Measurements from ENCODE around the gene STAC.
"Not testable (repeated sequence)": the region's sequence is repeated elsewhere in the genome, so short reads cannot be mapped to it uniquely, and the experiment has no call there.

Gene STAC

DNA sequence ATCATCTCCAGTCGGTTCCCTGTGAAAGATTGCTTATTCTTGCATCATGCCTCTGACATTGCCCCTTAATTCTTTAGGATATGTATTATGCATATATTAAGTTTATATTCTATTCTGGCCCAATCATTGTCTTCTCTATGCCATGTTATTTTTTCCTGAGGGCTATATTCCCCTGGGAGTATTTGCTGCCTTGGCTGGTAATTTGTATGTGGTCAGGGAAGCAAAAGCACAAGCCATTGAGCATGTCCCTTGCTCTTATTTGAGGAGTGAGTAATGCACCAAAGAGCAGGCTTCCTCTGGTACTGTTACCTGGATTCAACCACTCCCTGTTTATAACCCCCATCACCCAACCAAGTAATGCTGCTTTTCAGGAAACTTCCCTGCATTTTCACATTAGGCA, 36.3 kb downstream of the STAC start:
- DNase-seq (ENCODE audit: low read depth, low spot score): no peak

DNA sequence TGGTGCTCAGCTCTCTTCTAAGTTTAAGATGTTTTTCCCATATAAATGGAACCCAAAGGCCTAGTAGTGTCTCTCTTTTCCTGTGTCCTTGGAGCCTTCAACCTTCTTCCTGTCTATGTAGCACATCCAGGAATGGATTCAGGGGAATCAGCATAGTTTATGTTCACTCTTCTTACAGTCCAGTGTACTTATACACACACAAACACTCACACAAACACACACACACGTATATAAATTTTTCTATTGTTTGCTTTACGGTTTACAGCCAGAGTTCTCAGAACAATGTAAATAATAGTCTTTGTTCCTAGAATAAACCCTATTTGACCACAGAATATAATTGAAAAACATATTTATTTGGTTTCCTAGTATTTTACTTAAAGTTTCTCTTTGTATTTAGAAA, 36.9 kb downstream of the STAC start:
- no peak for DNase-seq (ENCODE audit: low read depth, low spot score)

DNA sequence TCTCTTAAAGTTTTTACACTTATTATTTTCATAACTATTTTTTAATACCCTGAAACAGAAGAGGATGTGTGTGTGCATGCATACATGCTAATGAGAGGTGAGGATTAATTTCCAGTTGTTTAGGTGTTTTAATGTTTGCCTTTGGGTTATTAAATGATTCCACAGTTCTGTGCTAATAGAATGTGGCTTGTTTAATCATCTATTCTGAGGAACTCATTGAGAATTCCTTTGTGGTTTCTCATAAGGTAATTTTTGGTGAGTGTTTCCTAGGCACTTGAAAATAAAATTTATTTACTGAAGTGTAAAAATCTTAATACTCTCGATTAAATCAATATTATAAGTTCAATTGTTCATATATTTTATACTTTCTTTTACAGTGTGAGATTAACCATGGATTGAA, 38.0 kb downstream of the STAC start:
- no peak for DNase-seq (ENCODE audit: low read depth, low spot score)

DNA sequence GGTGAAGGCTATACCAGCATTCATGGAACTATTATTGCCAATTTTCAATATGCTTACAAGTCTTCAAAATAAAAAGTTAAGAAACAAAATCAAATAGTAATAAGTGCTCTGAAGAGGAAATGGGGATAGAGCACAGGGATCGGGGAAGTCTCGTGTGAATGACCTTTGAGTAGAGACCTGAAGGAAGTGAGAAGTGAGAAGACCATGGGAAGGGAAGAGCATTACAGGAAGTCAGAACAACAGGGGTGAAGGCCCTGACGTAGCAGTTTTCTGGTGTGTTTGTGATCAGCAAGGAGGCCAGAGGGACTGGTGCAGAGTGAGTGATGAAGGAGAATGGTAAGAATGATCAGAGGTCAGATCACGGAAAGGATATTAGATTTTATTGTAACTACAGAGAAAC, 48.1 kb downstream of the STAC start:
- no peak for DNase-seq (ENCODE audit: low read depth, low spot score)

DNA sequence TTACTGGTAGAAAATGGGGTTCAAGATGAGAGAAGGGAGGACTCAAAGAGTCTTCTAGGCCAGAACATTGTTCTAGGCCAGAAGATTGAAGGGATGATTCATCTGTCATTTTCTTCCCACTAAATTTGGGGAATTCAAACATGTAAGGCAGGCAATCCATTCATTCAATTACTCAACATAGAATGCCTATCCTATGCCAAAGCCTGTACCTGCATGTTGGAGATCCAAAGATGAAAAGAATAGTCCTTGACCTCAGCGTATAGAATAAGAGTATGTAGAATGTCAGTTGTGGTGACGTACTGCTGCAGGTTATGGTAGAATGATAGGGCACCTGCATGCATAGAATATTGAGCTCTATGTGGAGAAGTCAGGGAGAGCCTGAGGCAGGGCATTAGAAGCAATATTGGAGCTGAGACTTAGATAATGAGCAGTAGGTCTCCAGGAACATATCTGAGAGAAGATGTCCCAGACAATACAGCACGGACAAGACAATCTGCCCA, 49.7 kb downstream of the STAC start:
- DNase-seq (ENCODE audit: low read depth, low spot score): no peak

DNA sequence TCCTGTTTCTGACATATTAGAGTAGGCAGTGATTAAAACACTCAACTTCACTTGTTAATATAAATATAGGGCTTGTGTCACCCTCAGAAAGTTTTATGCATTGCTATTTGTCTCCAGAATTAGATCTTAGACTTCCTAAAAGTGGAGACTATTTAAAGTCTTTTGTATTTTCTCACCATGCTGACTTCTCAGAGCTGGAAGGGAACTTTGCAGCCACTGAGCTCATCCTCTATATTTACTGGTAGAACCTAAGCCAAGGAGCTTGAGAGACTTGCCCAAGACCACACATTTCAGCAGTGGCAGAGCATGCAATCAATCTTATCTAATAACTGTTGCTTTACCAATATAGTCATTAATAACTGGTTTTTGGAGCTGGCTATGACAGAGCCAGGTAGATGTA, 53.2 kb downstream of the STAC start:
- DNase-seq (ENCODE audit: low read depth, low spot score): no peak

DNA sequence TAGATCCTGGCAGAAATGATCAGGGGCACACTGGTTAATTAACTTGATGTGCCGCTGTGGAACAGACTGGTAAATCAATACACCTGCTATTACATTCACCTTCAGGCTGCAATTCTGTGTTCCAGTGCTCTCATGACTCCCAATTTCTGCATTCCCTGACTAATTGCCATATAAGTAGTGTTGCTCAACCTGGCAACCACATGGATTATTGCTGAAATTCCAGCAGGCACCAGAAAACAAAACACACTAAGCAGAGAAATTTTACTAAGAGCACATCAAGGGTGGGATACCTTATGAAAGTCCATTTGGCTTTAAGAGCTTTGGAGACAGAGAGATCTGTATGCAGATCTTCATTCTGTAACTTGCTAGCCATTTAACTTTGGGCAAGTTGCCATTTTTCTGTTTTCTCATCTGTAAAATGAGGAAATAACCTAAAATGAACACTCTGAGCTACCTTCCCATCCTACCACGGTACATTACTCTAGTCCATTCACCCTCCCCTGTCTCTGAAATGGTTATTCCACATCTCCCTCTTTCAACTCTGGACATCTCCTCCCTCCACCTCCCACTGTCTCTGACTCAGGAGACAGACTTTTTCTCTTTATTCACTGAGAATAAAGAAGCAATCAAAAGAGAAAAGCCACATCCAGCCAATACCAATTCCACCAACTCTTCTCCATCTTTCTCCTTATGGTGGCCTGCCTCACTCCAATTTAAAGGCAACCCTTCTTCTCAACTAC, 54.6 kb downstream of the STAC start:
- no peak for DNase-seq (ENCODE audit: low read depth, low spot score)

DNA sequence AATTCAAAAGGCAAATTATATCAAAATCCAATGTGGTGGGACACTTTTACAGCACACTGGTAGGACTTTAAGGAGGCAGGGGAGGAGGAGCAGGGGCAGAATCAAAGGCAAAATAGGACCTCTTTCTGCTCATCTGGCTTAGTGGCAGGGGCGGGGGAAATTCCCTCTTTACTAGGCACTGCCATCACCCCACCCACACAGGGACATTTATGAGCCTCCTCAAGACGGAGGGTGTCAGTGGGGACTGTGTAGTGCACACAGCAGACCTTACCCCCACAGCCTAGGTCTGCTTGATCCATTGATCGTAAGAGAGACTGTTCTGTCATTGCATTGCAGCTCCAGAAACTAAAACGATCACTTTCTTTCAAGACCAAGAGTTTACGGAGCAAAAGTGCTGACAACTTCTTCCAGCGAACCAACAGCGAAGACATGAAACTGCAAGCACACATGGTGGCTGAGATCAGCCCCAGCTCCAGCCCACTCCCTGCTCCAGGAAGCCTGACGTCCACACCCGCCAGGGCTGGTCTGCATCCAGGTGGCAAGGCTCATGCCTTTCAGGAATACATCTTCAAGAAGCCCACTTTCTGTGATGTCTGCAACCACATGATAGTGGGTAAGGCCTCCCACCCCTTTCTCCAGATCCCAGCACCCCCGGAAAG, 62.9 kb downstream of the STAC start:
- no peak for DNase-seq (ENCODE audit: low read depth, low spot score)

DNA sequence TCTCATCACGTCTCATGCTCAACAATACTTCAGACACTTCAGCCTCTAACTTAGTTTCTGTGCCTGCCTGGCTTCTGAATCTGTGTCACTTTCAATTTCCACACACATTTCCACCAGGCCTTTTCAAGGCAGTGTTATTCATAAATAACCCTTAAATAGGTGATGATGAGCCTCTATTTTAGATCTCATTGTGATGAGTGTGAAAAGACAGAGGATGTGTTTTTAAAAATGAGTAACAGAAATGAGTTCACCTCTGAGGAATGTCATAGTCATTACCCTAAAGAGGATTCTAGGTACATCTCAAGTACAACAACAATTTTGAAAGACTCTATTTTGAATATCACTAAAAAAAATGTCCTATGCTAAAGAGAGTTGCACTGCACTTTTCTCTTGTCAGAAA, 64.6 kb downstream of the STAC start:
- no peak for DNase-seq (ENCODE audit: low read depth, low spot score)

DNA sequence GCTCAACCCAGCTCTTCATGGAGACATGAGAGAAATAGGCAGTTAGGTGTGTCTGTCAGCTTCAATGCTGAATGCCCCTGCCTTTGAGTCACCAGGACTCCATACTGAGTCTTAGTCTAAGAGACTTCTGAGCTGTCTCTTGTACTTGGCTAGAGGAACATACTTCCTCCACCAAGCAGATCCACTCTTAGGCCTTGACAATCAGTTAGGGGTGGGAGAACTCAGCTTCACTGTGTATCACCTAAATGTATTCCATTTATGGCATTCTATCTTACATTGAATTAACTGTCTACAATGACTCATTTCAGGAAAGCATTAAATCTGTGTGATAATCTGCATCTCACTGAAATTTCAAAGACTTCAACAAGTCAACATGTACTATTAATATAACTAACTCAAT, 66.0 kb downstream of the STAC start:
- DNase-seq (ENCODE audit: low read depth, low spot score): no peak

DNA sequence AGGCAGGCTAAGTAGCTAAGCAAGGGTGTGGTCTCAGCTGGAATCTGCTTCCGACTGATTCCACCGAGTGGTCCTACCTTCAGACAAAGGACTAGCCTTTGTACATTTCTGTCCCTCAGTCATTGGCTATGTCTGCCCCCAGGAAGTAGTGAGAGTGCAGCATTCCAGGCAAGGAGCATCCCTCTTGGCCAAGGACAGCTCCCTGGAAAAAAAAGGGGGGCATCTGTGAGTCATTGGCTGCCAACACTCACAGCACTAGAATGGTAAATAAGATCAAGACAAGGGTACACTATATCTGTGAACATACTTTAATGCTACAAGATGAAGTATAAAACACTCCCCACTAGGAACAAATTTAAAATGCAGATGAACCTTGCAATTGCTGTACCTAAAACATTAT, 66.8 kb downstream of the STAC start:
- DNase-seq (ENCODE audit: low read depth, low spot score): no peak

DNA sequence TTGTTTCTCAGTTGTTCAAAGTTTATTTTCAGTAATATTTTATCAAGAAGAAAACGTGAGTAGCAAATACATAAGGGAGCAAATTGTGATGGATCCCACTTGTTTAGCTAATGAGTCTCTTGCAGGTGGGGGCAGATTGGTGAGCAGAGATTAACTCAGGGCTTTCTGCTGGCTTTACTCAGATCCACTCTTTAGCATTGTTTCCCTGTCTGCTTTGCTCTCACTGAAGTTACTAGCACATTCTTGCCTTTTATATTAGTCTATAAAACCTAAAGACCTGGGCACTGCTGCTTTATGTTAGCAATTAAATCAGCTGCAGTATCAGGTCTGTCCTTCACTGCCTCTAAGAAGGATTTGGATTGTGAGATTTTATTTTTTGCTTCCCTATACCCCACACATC, 71.5 kb downstream of the STAC start:
- no peak for DNase-seq (ENCODE audit: low read depth, low spot score)

DNA sequence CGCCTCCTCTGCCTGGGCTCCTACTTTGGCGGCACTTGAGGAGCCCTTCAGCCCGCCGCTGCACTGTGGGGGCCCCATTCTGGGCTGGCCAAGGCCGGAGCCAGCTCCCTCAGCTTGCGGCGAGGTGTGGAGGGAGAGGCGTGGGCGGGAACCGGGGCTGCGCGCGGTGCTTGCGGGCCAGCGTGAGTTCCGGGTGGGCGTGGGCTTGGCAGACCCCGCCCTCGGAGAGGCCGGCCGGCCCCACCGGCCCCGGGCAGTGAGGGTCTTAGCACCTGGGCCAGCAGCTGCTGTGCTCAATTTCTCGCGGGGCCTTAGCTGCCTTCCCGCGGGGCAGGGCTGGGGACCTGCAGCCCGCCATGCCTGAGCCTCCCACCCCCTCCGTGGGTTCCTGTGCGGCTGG, 72.9 kb downstream of the STAC start:
- DNase-seq (ENCODE audit: low read depth, low spot score): not testable (repeated sequence)

DNA sequence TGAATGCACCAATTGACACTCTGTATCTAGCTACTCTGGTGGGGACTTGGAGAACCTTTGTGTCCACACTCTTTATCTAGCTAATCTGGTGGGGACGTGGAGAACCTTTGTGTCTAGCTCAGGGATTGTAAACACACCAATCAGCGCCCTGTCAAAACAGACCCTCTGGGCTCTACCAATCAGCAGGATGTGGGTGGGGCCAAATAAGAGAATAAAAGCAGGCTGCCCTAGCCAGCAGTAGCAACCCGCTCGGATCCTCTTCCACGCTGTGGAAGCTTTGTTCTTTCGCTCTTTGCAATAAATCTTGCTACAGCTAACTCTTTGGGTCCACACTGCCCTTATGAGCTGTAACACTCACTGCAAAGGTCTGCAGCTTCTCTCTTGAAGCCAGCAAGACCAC, 73.6 kb downstream of the STAC start:
- DNase-seq (ENCODE audit: low read depth, low spot score): not testable (repeated sequence)

DNA sequence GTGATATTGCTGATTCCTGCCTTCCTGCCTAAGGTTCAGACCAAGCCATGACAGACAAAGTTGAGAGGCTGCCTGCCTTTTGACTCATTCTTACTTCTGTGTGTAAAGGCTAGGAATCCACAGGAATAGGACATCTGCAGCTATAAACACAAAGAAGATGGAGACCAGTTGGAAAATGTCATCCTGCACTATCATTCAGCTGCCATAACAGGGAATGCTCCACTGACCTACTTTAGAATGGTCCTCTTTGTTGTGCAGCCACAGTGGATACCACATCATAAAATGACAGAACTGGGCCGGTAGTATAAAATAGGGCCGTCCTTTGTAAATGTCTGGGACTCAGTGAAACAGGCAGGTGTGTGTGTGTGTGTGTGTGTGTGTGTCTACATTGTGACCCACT, 75.1 kb downstream of the STAC start:
- no peak for DNase-seq (ENCODE audit: low read depth, low spot score)

DNA sequence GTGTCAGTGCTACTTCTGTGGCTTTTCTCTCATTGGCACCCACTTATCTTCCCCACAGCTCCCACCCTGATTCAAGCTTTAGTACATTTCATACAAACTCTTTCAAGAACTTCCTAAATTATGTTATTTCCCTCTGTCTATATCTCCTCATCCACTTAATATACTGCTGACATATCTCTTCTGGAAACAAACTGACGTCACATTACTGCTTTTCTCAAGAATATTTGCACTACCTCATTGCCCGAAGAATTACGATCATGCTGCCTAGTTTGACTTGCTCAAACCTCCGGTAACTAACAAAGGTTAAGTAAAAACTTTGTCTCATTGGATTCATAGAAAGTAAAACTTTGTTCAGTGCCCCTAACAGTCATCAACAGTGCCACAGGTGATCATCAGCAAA, 76.5 kb downstream of the STAC start:
- DNase-seq (ENCODE audit: low read depth, low spot score): no peak

DNA sequence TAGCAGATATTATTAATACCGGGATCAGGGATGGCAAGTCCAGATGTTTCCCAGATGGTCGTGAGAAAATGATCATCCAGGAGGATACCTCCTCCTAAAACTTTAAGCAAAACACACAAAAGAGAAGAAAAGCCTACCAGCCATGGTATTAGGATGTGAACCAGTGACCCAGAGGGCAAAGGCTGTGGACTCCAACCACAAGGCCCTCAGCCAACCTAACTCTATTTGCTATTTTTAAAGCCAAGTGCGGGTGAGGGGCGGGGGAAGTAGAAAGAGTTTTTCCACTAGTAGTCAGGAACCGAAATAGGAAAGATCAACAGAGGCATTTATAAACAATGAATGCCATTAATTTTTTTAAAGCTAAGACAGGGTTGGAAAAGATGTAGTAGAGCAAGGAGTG, 77.4 kb downstream of the STAC start:
- DNase-seq (ENCODE audit: low read depth, low spot score): no peak

DNA sequence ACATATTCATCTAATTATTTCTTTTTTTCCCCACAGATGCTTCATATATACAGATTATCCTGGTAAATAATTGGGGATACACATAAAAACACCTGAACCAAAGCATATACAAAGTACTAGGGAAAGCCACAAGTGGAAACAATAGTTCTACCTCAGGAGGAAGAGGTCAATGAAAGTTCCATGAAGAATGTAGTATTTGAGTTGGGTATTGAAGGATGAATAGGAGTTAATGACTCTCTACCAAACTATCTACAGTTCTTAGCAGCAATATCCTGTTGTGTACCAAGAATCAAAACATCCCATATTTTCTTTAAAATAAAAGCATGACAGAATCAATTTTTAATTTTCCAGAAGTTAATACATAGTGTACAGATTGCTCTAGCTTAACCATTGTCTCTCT, 78.9 kb downstream of the STAC start:
- DNase-seq (ENCODE audit: low read depth, low spot score): no peak

DNA sequence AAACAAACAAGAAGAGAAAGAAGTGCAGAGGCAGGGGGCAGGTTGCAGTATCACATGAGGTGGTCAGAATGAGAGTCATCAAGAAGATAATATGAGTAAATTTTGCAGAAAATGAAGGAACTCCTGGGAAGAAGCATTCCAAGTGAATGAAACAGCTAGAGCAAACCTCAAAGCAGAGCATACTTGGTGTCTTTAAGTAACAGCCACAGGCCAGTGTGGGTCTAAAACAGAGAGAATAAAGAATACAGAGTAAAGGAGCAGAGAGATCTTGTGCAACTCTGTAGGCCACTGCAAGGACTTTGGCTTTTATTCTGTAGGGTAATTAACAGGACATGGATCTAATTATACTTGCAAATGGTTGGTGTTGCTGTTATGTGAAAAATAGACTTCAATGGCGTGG, 81.3 kb downstream of the STAC start:
- no peak for DNase-seq (ENCODE audit: low read depth, low spot score)

DNA sequence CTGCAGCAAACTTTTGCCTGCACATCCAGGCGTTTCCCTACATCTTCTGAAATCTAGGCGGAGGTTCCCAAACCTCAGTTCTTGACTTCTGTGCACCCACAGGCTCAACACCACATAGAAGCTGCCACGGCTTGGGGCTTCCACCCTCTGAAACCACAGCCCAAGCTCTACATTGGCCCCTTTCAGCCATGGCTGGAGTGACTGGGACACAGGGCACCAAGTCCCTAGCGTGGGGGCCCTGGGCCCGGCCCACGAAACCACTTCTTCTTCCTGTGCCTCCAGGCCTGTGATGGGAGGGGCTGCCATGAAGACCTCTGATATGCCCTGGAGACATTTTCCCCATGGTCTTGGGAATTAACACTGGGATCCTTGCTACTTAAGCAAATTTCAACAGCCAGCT, 91.7 kb downstream of the STAC start:
- not testable (repeated sequence) for DNase-seq (ENCODE audit: low read depth, low spot score)

DNA sequence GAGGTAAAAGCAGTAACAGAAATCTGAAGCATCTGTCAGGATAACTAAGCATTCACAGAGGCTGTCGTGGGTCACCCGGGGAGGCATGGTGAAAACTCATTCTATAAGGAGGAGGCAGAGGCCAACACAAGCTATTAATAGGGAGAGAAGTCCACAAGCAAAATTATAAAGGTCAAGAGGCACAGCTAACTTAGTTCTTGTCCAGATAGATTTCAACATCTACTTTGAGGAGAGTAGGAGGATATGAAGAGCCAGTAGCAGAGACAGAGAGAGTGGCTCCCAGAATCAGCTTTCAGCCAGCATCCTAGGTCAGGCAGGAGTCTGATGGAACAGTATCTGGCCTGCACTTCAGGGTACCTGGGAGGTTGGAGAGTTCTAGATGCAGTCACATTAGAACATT, 95.3 kb downstream of the STAC start:
- no peak for DNase-seq (ENCODE audit: low read depth, low spot score)

DNA sequence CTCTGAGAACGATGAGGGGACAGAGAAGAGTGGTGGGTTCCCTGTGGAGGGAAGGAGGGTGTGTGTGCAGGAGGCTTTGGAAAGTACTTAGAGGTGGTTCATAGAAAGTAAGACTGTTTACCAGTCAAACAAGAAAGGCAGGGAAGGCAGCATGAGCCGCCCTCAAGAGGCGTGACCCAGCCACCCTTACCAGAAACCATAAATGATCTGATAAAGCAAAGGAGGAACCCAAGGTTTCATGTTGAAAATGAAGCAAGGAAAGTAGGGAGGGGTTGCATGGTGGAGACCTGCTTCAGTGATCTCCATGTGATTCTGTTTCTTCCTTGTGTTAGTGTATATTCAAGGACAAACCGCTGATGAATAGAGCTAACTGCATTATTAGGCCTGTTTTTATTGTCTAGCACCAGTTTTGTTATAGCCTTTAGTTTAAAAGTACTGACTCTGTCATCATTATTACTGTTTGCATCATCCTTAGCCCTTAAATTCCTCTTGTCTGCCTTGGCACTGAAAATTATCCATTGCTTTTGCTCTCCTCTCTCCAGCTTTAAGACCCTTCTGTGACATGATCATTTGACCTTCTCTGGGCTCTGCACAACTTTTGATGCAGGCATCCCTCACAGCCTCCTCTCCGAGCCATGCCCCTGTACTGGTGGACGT, 96.1 kb downstream of the STAC start:
- DNase-seq (ENCODE audit: low read depth, low spot score): no peak

DNA sequence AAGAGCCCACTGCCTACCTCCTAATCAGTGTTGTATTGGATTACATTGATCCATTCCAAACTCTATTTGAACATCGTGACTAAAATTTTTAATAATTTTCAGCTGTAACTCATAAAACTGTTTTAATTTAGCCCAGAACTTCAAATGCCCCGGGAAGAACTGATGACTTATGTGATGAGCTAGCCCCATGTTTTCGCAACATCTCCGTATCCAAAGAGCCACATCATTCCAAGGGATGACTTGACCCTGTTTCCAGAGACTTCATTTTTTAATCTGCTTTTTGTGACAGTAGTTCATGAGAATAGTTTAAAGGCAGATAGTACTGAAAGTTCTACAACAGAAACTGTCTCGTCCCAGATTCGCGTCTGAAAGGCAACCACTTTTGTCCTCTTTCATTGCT, 97.4 kb downstream of the STAC start:
- no peak for DNase-seq (ENCODE audit: low read depth, low spot score)

All from activated CD4-positive, CD25-positive, alpha-beta regulatory T cell treated with anti-CD3 and anti-CD28 coated beads, Interleukin-2, amount 50 U/mL, for 16 hours (primary cell).